Mammary epithelial cell (primary cell): ENCODE measurements around the gene HMX3.

Experiments used
- EZH2 ChIP-seq: IDR thresholded peaks from 2 replicates; pipeline ENCODE4 v1.6.1; 2012; ENCODE audit warnings: low read length, inconsistent platforms, borderline replicate concordance
- TF ChIP-seq, protein P1 (sequence below), 2 donors: IDR thresholded peaks in 1 of 2; conservative IDR thresholded peaks in 1 of 2; 2 replicates each; pipeline ENCODE4 v1.5.1; 2011 to 2012; ENCODE audit warnings: inconsistent platforms in 2 of 2, low read length in 2 of 2, mild to moderate bottlenecking in 2 of 2, control low read depth in 1 of 2, low read depth in 1 of 2; ENCODE audit not compliant: insufficient read depth in 1 of 2; ENCODE audit errors: extremely low read depth in 1 of 2

DNA sequence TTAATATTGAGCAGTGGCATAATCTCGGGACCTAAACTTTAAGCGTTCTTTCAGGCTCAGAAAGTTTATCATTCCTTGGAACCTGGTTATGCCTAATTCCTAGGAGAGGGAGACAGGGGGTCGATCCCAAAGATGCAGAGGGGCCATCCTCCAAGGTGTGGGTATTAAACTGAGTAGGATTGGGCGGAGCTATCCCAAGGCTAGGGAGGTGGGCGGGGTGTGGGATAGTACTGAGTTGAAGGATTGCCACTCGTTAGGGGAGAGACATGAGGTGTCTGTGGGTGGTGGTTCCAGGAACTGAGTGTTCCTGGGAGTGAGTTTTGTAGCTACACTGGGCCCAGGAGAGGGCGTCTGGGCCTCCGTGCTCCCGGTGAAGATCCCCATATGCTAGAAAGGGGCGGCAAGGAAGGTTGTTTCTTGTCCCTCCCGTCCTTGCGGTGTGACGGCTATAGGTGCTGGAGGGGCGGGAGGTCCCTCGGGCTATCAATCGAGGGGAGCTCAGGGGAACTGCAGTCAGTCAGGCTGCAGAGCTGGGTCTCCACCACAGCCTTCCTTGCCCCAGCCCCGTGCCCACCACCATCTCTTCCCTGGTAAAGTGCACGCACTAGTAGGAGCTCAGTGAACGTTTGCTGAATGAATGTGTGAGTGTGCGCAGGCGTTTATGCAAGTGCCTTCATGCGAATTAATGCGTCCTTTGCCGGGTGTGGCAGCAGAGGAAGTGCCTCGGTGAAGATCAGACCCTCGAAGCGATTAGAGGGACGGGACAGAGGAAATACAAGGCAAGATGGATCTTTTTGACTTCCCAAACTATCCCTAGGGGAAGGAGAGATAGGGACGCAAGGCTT, 9.1 kb downstream of the HMX3 start:
- TF ChIP-seq, protein P1, sequence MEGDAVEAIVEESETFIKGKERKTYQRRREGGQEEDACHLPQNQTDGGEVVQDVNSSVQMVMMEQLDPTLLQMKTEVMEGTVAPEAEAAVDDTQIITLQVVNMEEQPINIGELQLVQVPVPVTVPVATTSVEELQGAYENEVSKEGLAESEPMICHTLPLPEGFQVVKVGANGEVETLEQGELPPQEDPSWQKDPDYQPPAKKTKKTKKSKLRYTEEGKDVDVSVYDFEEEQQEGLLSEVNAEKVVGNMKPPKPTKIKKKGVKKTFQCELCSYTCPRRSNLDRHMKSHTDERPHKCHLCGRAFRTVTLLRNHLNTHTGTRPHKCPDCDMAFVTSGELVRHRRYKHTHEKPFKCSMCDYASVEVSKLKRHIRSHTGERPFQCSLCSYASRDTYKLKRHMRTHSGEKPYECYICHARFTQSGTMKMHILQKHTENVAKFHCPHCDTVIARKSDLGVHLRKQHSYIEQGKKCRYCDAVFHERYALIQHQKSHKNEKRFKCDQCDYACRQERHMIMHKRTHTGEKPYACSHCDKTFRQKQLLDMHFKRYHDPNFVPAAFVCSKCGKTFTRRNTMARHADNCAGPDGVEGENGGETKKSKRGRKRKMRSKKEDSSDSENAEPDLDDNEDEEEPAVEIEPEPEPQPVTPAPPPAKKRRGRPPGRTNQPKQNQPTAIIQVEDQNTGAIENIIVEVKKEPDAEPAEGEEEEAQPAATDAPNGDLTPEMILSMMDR (conservative IDR thresholded peaks at IDR 0.05 in 1 of 2, IDR thresholded peaks at IDR 0.05 in 1 of 2; ENCODE audit: extremely low read depth in 1 of 2, insufficient read depth in 1 of 2, low read depth in 1 of 2, low read length in 2 of 2) = peak in 1 of 2 donors; percentile 32
- TF ChIP-seq EZH2 = peak; percentile 85
